ENCODE results near the gene NCOA3. TPM values are rescaled to one million over a fixed set of nuclear protein-coding genes. Genes with fewer than 3 reads are reported as not detected.

NCOA3 gene
- total and polyA plus RNA-seq, 10 of the 15 experiments (the other 5 are each of a cell fraction or from before 2014, with no cell fraction given), result 16.9 to 96.2 (median 73.6) TPM

DNA sequence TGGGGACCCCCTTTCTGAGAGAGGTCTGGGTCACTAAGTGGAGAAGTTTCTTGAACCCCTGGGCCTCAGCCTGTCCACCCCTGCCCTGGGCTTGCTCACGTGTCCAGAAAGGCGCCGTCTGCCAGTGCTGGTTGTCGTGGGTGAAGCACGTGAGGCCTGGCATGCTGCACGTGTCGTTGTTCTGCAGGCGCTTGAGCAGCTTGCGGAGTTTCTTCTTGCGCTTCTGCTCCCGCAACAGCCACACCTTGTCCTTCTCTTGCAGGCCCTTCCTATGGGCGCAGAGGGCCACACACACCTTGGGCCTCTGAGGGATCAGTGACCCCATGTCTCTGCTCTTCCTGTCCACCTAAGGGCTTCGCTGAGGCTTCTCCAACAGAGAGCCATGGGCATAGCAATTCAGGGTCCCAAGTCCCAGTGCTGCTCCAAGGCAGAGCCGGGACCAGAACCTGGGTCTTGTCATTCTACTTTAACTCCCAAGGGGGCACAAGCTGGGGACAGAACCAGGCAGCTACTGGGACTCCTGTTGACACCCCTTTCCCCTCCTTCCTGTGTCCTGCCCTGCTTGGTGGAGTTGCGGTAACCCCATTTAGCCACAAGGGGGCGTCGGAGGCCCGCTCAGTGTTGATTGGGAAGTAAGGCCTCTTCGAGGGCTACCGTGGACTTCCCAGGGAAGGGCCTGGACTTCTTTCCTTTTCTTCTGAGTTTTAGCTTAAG is 161.8 kb downstream of the NCOA3 start:
- ATAC-seq (peak; percentile 83), FAIRE-seq (peak; percentile 84), DNase-seq (ENCODE audit: low read depth, low spot score) (peak; percentile 19)
- H3K27ac ChIP-seq (ENCODE audit: control insufficient read depth, insufficient read depth), result no peak overlapping the region
- no peaks in the 10 kb centered on the region for H4K20me1 ChIP-seq (ENCODE audit: control insufficient read depth, insufficient read depth)
- ChIA-PET SMC1A (ENCODE audit: uncharacterized antibody, unreplicated experiment) (interaction anchor here (0.8 to 1.8 kb wide), 5 partner anchors 47 to 957 kb away, joined by 3 to 10 read pairs (median 3); no protein-coding TSS in a partner anchor), RAD21 (ENCODE audit: unreplicated experiment) (interaction anchor here (0.6 to 2.3 kb wide), 3 partner anchors 46 to 957 kb away, joined by 3 to 8 read pairs (median 3); no protein-coding TSS in a partner anchor), POLR2A (no interaction called here), CTCF (interaction anchor here (0.6 to 2.8 kb wide), 23 partner anchors 9 to 958 kb away, joined by 3 to 18 read pairs (median 3); no protein-coding TSS in a partner anchor)
- H3K36me3 ChIP-seq (ENCODE audit: control insufficient read depth in 2 of 2, insufficient read depth in 2 of 2, low read length in 1 of 2), result peaks cover 9 to 23% of the 10 kb centered on the region in 2 experiments; a peak in 3 of 4 replicates
- in situ Hi-C loops (cut with MboI), result no loop called here
- no peaks in the 10 kb centered on the region for H3K9me3 ChIP-seq (replicated peaks; ENCODE audit: control insufficient read depth, insufficient read depth, low read length)
- WGBS (ENCODE audit: insufficient coverage, insufficient replicate concordance, low lambda C conversion rate, missing lambda C conversion rate), result 59% methylated on average over 20 of the region's 20 CpGs
- H3K9ac ChIP-seq (ENCODE audit: control insufficient read depth, insufficient read depth, low read length), result no peak overlapping the region
- H3K4me2 ChIP-seq (ENCODE audit: control insufficient read depth, insufficient read depth), result no peak overlapping the region
- no peaks in the 10 kb centered on the region for H3K27me3 ChIP-seq (replicated peaks in 1 of 2; ENCODE audit: control insufficient read depth in 2 of 2, insufficient read depth in 2 of 2, low read length in 1 of 2)
- no peak overlapping the region for H3K4me3 ChIP-seq
- no peaks in the 10 kb centered on the region for H3K79me2 ChIP-seq (ENCODE audit: control insufficient read depth, insufficient read depth, low read length)
- no TSS peak for BruUV-seq (replicated peaks)
- no peak overlapping the region for H2AFZ ChIP-seq (ENCODE audit: control insufficient read depth, low read depth, low read length)
- H3K4me1 ChIP-seq (ENCODE audit: control insufficient read depth, insufficient read depth, low read length), result no peaks in the 10 kb centered on the region
- intact Hi-C loops (cut with micrococcal nuclease; ENCODE audit: unreplicated experiment), result loop anchor here (1.0 kb wide), 1 partner anchor 957 kb away; no protein-coding TSS in a partner anchor
- TF ChIP-seq YBX1 (IDR thresholded peaks at IDR 0.05), result no peak
- no peak for TF ChIP-seq MEF2A (IDR thresholded peaks at IDR 0.05; ENCODE audit: insufficient read depth, low read depth, low read length)
- TF ChIP-seq, protein P1, sequence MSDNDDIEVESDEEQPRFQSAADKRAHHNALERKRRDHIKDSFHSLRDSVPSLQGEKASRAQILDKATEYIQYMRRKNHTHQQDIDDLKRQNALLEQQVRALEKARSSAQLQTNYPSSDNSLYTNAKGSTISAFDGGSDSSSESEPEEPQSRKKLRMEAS (IDR thresholded peaks at IDR 0.05; ENCODE audit: low read depth, low read length), result no peak
- TF ChIP-seq KDM1A (IDR thresholded peaks at IDR 0.05; ENCODE audit: borderline replicate concordance), result no peak
- TF ChIP-seq, protein P2, sequence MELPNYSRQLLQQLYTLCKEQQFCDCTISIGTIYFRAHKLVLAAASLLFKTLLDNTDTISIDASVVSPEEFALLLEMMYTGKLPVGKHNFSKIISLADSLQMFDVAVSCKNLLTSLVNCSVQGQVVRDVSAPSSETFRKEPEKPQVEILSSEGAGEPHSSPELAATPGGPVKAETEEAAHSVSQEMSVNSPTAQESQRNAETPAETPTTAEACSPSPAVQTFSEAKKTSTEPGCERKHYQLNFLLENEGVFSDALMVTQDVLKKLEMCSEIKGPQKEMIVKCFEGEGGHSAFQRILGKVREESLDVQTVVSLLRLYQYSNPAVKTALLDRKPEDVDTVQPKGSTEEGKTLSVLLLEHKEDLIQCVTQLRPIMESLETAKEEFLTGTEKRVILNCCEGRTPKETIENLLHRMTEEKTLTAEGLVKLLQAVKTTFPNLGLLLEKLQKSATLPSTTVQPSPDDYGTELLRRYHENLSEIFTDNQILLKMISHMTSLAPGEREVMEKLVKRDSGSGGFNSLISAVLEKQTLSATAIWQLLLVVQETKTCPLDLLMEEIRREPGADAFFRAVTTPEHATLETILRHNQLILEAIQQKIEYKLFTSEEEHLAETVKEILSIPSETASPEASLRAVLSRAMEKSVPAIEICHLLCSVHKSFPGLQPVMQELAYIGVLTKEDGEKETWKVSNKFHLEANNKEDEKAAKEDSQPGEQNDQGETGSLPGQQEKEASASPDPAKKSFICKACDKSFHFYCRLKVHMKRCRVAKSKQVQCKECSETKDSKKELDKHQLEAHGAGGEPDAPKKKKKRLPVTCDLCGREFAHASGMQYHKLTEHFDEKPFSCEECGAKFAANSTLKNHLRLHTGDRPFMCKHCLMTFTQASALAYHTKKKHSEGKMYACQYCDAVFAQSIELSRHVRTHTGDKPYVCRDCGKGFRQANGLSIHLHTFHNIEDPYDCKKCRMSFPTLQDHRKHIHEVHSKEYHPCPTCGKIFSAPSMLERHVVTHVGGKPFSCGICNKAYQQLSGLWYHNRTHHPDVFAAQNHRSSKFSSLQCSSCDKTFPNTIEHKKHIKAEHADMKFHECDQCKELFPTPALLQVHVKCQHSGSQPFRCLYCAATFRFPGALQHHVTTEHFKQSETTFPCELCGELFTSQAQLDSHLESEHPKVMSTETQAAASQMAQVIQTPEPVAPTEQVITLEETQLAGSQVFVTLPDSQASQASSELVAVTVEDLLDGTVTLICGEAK (IDR thresholded peaks at IDR 0.05; ENCODE audit: borderline replicate concordance), result no peak
- TF ChIP-seq, protein P3, sequence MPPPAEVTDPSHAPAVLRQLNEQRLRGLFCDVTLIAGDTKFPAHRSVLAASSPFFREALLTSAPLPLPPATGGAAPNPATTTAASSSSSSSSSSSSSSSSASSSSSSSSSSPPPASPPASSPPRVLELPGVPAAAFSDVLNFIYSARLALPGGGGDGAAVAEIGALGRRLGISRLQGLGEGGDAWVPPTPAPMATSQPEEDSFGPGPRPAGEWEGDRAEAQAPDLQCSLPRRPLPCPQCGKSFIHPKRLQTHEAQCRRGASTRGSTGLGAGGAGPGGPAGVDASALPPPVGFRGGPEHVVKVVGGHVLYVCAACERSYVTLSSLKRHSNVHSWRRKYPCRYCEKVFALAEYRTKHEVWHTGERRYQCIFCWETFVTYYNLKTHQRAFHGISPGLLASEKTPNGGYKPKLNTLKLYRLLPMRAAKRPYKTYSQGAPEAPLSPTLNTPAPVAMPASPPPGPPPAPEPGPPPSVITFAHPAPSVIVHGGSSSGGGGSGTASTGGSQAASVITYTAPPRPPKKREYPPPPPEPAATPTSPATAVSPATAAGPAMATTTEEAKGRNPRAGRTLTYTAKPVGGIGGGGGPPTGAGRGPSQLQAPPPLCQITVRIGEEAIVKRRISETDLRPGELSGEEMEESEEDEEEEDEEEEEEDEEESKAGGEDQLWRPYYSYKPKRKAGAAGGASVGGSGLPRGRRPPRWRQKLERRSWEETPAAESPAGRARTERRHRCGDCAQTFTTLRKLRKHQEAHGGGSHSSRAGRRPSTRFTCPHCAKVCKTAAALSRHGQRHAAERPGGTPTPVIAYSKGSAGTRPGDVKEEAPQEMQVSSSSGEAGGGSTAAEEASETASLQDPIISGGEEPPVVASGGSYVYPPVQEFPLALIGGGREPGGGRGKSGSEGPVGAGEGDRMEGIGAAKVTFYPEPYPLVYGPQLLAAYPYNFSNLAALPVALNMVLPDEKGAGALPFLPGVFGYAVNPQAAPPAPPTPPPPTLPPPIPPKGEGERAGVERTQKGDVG (CRISPR knock-in tag; IDR thresholded peaks at IDR 0.05), result no peak
- TF ChIP-seq ZNF217 (IDR thresholded peaks at IDR 0.05), result no peak
- TF ChIP-seq, protein P4, sequence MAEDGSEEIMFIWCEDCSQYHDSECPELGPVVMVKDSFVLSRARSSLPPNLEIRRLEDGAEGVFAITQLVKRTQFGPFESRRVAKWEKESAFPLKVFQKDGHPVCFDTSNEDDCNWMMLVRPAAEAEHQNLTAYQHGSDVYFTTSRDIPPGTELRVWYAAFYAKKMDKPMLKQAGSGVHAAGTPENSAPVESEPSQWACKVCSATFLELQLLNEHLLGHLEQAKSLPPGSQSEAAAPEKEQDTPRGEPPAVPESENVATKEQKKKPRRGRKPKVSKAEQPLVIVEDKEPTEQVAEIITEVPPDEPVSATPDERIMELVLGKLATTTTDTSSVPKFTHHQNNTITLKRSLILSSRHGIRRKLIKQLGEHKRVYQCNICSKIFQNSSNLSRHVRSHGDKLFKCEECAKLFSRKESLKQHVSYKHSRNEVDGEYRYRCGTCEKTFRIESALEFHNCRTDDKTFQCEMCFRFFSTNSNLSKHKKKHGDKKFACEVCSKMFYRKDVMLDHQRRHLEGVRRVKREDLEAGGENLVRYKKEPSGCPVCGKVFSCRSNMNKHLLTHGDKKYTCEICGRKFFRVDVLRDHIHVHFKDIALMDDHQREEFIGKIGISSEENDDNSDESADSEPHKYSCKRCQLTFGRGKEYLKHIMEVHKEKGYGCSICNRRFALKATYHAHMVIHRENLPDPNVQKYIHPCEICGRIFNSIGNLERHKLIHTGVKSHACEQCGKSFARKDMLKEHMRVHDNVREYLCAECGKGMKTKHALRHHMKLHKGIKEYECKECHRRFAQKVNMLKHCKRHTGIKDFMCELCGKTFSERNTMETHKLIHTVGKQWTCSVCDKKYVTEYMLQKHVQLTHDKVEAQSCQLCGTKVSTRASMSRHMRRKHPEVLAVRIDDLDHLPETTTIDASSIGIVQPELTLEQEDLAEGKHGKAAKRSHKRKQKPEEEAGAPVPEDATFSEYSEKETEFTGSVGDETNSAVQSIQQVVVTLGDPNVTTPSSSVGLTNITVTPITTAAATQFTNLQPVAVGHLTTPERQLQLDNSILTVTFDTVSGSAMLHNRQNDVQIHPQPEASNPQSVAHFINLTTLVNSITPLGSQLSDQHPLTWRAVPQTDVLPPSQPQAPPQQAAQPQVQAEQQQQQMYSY (CRISPR knock-in tag; IDR thresholded peaks at IDR 0.05), result no peak

All from GM12878 (cell line).